K562 treated with DMSO at 1 percent for 4 hours (cell line): ENCODE data around the gene GYPA. TPM values are rescaled to one million over a fixed set of nuclear protein-coding genes. Genes with fewer than 3 reads are reported as not detected.

Experiments used
- total RNA-seq: library from RNA; unstranded; fragments of 300-600 nt; gene quantifications from 2 replicates; pipeline ENCODE4 v1.2.3, GENCODE V29; 2022; ENCODE audit not compliant: insufficient read depth

GYPA gene
- total RNA-seq: 15.0 and 17.3 TPM in 2 replicates

GRCh38 chr4:144140594-144141295 is at the start of gene GYPA:
Gene GYPA (minus strand): TSS chr4:144140718. CDS start chr4:144140635, 83 bp downstream.

Other genes starting within 250 kb of the GYPA start
- gene GYPE, start 235.2 kb downstream of the GYPA start, total RNA-seq: 7.9 and 8.7 TPM in 2 replicates
- gene GYPB, start 121.3 kb downstream of the GYPA start, total RNA-seq: 29.7 and 33.5 TPM in 2 replicates